GM19351 (cell line): ENCODE data around the gene KRT86.
"Not testable (repeated sequence)": the region's sequence is repeated elsewhere in the genome, so short reads cannot be mapped to it uniquely, and the experiment has no call there.

ENCODE experiments used
- ATAC-seq: cut with Tn5 transposase; IDR thresholded peaks from one replicate; pipeline ENCODE4 v1.9.1; 2021; ENCODE audit warnings: mild to moderate bottlenecking, moderate library complexity; ENCODE audit not compliant: unreplicated experiment

The KRT86 gene

DNA sequence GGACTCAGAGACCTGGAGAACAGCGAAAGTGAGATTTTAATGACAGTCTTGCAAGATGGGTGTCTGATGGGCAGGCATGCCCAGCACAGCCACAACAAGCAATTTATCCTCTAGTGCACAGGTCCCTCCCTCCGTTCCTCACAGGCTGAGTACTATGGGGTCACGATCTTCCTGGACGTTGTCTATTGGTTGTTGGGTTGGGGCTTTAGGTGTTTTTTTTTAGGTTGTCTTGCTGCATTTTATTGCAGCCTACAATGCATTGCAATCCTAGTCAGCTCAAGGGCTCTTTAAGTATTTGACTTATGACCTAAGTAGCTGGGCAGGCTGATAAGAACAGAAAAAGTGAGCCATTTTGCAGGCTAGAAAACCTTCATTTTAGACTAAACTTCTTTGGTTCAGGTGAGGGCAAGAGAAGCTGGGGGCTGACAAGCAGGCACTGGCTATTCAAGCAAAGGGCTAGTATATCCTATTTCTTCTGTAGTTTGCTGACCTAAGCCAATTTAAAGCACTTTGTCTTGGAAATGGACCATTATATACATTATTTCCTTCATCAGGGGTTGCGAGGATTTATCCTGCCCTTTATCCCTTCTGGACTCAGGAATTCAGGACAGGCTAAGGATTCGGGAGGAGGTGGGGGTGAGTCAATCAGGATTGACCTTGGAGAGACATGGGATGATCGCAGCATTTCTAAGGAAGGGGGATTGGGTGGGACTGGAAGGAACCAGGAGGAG is 35.4 kb upstream of the KRT86 start:
- no peak for ATAC-seq

DNA sequence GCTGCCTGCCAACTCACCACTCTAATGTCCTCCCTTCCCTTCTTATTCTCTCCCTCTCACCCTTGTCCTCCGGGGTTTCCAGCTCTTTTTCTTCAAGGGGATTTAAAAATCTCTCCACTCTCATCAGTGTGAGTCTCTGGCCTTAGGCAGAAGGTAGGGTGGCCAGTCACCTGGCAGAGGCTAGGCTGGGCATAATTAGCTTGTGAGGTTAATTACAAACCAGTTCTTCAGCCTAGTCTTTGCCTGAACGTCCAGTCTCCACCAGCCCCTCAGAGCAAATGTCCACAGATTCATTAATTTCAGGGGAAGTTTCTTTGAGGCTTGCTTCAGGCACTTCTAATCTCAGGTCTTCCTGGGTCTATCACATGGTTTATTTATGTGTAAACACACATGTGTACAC is 34.7 kb upstream of the KRT86 start:
- no peak for ATAC-seq

DNA sequence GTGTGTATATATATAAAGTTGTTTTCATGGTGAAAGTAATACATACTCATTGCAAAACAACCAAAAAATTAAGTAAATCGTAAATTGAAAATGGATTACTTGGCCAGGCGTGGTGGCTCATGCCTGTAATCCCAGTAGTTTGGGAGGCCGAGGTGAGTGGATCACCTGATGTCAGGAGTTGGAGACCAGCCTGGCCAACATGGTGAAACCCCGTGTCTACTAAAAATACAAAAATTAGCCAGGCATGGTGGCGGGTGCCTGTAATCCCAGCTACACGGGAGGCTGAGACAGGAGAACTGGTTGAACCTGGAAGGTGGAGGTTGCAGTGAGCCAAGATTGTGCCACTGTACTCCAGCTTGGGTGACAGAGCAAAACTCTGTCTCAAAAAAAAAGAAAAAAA is 34.2 kb upstream of the KRT86 start:
- ATAC-seq: not testable (repeated sequence)

DNA sequence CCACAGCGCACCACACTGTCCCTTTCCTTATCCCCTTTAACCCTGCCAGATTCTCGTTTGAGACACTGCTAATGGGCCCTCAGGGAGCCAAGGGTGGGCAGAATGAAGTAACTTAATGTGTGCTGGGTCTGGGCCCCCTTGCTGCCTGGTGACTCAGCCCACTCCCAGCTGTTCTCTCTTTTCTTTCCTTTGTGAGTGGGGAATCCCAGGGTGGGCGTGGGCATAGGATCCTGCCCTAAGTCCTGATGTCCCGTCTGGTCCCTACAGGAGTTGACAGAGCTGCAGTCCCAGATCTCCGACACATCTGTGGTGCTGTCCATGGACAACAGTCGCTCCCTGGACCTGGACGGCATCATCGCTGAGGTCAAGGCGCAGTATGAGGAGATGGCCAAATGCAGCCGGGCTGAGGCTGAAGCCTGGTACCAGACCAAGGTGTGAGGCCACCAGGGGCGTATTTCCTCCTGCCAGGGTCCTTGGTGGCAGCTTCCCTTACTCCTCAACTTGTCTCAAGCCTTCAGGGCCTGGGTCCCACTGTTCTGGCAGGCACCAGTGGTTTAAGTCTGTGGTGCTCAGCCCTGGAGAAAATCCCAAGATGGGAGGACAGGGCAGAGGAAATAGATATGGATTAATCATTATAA is 33.1 kb upstream of the KRT86 start:
- ATAC-seq: no peak

DNA sequence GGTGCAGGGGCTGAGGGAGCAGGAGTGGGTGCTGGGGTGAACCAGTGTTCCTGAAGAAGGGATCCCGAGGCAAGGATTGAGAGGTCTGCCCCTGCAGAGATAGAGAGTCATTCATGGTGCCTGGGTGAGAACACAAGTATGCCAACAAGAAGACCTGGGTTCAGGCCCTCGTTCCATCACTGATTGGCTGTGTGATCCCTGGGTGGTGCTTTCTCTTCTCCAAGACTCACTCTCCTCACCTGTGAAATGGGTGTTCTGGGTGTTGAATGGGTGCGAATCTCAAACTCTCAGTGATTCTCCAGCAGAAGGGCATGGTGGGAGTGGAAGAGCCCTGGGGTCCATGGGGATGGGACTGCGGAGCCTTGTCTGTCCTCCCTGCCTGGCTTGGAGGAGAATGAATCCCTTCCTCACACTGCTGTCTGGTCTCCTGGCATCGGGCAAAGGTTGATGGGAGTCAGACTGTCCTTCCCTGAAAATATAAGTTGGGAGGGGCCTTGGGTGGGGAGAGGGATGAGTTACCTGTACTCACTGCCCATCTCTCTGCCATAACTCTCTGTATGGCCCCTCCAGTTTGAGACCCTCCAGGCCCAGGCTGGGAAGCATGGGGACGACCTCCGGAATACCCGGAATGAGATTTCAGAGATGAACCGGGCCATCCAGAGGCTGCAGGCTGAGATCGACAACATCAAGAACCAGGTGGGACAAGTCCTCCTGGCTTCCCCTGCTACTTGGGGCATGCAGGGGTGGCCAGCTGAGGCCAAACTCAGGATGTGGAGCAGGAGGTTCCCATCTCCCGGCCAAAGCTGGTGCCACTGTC is 31.8 kb upstream of the KRT86 start:
- no peak for ATAC-seq

DNA sequence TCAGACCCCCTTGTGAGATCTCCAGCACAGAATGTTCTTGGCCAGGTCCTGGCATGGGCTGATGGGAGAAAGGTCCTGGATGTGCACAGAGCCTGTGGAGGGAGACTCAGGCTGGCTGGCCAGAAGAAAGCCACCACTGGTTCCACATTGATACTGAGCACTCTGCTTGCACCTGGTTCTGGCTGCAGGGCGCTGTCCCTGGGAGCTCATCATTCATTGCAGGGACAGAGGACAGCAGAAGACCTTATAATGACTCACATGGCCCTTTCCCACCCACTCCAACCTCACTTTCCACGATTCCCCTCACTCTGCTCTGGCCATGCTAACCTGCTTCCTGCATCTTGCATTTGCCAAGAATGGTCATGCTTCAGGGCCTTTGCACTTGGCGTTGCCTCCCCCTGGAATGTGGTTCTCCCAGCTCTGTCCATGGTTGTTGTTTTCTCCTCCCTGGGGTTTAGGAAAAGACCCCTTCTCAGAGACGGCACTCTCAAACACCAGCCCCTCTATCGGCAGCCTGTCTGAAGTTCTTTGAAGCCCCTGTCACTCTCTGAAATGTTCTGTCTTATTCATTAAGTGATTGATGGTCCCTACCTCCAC is 31.1 kb upstream of the KRT86 start:
- no peak for ATAC-seq

DNA sequence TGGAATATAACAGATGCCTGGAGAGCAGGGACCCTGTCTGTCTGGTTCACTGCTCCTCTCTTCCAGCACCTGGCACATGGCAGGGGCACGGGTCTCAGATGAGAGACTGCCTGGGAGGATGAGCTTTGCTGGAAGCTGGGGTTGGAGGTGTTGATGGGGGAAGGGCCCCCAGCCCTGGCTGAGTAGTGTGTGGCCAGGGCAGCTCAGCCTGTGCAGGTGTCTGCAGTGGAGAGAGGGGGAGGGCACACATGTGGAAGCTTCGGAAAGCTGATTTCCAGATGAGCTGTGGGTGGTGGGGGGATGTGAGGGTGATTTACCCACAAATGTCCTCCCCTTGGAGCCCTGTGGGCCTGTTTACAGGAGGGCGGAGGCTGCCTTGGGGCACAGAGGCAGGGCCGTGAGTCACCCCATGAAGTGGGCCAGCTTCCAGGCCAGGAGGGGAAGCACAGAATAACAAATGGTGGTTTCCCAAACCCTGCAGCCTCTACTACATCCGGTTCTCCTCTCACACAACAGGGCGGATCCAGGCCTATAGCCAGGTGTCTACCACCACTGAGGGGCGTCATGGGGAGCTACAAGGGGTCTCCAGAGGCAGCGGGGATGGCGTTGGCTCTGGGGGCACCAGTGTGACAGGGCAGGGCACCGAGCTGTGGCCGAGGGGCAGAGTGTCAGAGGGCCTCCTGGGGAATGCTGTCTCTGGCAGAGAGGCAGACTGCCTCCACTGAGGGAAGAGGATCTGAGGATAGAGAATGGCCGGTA is 30.4 kb upstream of the KRT86 start:
- peak; percentile 91 for ATAC-seq

DNA sequence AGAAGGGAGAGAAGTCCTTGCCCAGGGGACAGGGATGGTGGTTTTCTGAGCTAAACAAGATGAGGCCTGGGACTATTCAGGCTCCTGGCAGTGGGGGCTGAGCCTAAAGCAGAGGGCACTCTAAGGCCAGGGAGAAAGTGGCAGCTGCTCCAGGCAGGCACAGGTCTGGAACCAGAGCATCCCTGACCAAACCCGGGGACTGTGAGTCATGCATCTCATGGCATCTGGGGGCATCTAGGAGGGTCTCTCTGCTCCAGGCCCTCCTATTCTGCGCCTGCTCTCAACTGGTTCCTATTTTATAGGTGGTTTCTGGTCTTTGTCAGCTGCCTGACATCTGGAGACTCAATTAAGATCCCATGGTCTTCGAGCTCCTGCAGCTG is 29.8 kb upstream of the KRT86 start:
- no peak for ATAC-seq

DNA sequence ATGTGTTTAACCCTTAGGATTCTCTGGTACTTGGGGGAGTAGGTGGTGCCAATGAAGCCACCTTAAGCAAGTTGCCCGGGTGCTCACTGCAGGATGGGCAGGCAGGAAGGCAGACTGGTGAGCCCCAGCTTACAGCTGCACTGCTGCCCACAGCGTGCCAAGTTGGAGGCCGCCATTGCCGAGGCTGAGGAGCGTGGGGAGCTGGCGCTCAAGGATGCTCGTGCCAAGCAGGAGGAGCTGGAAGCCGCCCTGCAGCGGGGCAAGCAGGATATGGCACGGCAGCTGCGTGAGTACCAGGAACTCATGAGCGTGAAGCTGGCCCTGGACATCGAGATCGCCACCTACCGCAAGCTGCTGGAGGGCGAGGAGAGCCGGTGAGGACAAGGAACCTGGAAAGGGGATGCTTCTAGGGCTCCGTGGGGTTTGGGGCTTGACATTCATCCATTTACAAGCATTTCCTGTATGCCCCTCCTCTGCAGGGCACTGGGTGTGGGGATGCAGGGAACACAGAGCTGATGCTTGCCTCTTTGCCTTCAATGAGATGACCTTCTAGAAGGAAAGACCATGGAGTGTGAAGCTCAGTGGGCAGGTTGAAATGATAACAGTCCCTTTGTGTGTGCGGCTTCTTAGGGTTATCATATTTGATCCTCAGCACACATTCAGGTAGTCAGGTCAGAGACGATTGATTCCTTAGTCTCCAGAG is 29.0 kb upstream of the KRT86 start:
- ATAC-seq: no peak

DNA sequence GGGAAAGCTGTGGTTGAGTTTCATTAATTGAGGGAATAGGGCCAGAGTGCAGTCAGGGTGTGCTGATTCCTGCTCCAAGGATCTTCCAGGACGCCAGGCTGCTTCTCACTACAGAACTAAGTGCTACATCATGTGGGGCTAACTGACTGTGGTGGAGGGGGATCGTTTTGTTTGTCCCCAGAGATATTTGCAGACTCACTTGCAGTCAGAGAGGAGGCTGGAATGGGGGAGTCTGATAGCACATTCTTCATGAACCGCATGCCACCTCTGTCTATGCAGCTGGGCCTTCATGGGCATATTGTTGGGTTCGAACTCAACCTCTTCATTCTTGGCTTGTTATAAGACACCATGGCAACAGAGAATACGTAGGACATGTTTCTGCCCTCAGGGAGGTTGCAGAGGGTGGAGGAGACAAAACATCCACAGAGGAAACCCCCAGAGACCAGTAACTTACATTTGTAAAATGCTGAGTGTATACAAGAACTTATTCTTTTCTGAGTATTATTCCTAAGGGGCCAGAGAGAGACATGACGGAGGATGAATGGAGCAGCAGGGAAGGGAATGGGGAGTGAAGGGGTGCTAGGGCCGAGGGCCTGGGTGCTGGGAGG is 28.4 kb upstream of the KRT86 start:
- no peak for ATAC-seq

DNA sequence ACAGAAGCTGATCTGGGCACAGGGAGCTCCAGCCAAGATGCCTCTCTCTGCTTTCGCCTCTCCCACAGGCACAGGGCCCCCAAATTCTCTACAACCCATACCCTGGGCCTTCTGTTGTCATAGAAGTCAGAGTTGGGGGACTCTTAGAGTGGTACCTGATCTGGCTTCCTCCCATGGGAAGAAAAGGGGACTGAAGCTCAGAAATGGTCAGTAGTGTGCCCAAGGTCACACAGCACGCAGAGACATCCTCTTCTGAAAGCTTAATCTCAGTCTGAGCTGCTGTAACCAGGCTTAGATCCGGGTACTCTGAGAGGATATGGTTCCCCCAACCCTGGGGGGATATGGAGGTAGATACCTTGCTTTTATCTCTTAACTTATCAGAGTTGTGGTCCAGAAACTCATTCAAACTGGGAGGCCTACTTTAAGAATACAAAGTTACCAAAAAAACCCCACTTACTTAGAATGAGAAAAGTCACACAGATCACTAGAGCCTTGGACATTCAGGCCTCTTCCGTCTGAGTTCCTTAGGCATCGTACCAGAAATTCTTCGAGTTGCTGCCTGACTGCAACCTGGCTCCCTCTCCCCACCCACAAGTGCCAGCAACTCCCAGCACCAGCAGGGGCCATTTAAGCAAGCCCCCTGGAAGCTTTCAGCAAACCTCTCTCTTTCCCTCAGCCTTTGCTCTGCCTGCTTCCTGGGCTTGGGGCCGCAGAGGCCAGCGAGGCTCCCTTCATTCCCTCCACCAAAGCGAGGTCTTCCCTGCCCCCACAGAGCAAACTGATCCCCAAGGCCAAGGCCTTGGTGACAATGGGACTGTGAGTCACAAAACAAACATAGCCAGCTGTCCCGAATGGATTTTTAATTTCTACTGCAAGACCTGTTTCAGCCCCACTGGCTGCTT is 27.5 kb upstream of the KRT86 start:
- ATAC-seq: no peak

DNA sequence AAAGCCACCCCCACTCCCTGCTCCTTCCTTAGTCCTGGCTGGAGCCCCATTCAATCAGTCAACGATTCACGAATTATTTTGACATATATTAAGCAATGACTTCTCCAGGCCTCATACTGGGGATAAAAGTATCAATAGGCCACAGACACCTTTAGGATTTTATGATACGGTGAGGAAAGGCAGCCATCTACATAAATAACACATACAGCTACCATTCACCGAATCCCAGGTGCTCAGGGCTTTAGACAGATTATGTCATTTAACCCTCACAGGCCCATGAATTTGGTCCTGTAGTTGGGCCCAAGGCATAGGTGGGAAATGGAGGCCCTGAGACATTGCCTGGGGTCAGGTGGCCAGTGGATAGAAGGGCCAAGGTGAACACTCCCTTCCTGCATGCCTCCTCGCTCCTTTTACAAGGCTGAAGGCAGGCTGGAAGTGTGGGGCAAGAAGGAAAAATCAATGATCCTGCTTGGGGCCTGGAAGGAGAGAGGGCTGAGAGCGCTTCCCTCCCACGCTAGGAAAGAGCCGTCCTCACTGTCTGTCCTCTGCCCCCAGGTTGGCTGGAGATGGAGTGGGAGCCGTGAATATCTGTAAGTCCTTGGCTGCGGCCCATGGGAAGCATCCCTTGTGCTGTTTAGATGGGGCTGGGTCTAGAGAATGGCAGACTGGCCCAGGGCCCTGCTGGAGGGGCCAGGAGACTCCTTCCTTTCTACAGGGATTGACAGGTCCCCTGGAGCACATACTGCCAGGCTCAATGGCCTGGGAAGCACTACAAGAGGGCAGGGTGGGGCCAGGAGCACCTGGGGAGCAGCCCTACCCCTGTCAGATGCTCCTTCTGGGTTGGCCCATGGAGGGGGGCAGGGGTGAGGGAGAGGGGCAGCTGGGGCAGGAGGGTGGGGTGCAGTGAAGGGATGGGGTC is 26.6 kb upstream of the KRT86 start:
- no peak for ATAC-seq

DNA sequence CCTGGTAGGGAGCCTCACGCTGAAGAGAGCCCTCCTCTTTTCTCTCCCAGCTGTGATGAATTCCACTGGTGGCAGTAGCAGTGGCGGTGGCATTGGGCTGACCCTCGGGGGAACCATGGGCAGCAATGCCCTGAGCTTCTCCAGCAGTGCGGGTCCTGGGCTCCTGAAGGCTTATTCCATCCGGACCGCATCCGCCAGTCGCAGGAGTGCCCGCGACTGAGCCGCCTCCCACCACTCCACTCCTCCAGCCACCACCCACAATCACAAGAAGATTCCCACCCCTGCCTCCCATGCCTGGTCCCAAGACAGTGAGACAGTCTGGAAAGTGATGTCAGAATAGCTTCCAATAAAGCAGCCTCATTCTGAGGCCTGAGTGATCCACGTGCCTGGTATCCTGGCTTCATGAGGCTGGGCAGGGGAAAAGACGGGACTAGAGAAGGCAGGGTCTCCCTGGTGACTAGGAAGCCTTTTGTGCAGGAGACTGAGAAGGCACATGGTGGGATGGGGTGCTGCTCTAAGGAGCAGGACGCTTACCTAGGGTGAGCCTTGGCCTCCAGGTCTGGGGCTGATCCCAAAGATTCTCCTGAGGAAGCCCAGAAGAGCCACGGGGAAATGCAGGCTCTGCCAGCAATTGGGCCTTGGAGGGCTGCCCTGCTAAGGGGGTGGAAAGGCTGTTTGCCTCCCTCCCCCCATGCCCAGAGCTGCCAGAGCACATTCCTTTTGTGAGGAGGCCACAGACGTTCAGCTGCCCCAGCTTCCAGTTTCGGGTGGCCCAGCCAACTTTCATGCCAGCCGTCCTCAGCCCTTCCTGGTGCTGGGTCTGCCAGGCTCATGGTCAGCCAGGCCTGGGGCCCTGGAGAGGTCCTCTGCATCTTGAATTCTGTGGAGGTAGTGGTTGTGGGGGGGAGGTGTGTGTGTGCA is 25.6 kb upstream of the KRT86 start:
- ATAC-seq: no peak

DNA sequence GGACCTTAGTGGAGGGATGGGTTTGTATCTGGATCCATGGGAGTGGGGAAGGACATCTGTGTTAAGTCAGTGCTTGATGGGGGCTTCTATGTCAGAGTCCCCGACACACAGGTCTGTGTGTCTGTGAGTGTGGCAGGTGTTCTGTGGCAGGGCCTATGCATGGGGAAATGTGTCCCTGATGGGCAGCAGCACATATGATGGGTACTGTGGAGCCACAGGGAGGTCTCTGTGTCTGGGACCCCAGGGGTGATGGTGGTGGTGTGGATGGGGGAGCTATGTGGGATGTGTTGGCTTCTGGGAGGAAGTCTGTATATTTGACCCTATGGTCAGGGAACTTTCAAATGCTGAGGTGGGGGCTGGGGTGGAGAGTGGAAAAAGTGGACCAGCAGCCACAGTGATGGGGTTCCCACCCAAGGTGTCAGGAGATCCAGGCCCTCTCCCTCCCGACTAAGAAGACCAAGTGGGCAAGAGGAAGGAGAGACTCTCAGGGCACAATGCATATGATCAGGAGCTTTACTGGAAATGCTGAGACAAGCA is 24.9 kb upstream of the KRT86 start:
- no peak for ATAC-seq

DNA sequence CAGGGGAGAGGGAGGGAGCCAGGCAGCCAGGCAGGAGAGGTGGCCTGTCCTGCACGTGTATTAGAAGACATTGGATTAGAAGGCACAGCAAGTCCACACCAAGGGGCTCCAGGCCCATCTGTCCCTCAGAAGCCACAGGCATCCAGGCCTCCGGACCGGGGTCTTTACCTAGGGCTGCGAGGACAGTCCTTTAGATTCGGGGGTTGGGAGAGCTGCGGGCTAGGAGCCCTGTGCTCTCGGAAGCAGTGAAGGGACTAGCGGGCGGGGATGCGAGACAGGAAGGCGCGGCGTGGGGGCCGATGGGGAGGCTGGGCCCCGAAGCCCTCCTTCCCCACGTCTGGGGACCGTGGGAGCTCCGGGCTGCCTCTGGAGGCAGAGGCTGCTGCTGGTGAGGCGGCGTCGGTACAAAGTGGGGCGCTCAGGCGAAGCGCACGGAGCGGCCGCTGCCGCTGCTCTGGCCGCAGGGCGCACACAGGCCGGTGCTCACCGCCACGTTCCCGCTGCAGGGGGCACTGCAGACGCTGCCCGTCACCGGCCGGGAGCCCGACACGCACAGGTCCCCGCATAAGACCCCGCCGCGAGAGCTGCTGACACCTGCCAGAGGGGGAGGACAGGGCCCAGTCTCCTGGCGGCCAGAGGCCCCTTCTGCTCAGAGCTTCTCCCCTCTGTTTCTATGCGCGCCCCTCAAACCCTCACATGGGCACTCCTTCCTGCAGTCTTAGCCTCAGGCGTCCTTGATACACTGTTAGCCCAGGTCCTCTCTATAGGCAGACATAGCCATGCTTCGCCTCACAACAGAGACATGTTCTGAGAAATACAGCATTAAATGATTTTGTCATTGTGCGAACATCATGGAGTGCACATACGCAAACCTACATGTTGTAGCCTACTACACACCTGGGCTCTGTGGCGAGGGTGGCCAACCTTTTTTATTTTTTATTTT is 24.1 kb upstream of the KRT86 start:
- no peak for ATAC-seq
